MM.1S (cell line): ENCODE measurements around the gene RAB35.

ENCODE experiments used
- CTCF ChIP-seq: fragments of 300-600 bp; sonication (generic); IDR thresholded peaks from 2 replicates; pipeline ENCODE4 v1.5.1; 2016; ENCODE audit warnings: antibody characterized with exemption, low read length, mixed read lengths
- EZH2 ChIP-seq: fragments of 300-600 bp; sonication (generic); optimal IDR thresholded peaks from 2 replicates; pipeline ENCODE3; 2017; ENCODE audit warnings: low read depth, mild to moderate bottlenecking, antibody characterized with exemption, low read length, mixed read lengths
- EZH2phosphoT487 ChIP-seq: fragments of 300-600 bp; sonication (generic); IDR thresholded peaks from 2 replicates; pipeline ENCODE4 v1.6.1; 2018; ENCODE audit warnings: antibody characterized with exemption, low read length

- TF ChIP-seq CTCF: no peak
- TF ChIP-seq EZH2phosphoT487: no peak
- TF ChIP-seq EZH2: no peak
Measured at GRCh38 chr12:120110550-120111501, 5.7 kb downstream of the RAB35 start.
